HepG2 (cell line): ENCODE data around the gene PALM. TPM values are rescaled to one million over a fixed set of nuclear protein-coding genes. Genes with fewer than 3 reads are reported as not detected.

Source experiments
- BCLAF1 ChIP-seq: fragments of 450-650 bp; IDR thresholded peaks from 2 replicates; pipeline ENCODE4 v1.6.1; 2017; ENCODE audit warnings: mild to moderate bottlenecking
- CC2D1A ChIP-seq: sonication (generic); formaldehyde crosslinking; IDR thresholded peaks from 2 replicates; pipeline ENCODE4 v1.8.1; 2023; ENCODE audit warnings: mild to moderate bottlenecking, missing genetic modification reagents
- GABPA ChIP-seq, 2 experiments: IDR thresholded peaks; 2 replicates each; pipeline ENCODE4 v1.6.1; 2011 to 2016; ENCODE audit warnings: low read depth in 2 of 2, low read length in 1 of 2, missing biosample characterization in 1 of 2, missing genetic modification characterization in 1 of 2
- HIVEP1 ChIP-seq: sonication (generic); formaldehyde crosslinking; IDR thresholded peaks from 2 replicates; pipeline ENCODE4 v1.4.0; 2020; ENCODE audit warnings: mild to moderate bottlenecking, missing genetic modification reagents
- JUN ChIP-seq: sonication (generic); formaldehyde crosslinking; IDR thresholded peaks from 2 replicates; pipeline ENCODE4 v1.4.0; 2020; ENCODE audit warnings: mild to moderate bottlenecking, missing genetic modification reagents
- PBX3 ChIP-seq: sonication (generic); formaldehyde crosslinking; IDR thresholded peaks from 2 replicates; pipeline ENCODE4 v1.8.1; 2023; ENCODE audit warnings: missing genetic modification reagents, inconsistent platforms, borderline replicate concordance
- PTBP1 ChIP-seq: fragments of 200-400 bp; formaldehyde crosslinking; IDR thresholded peaks from 2 replicates; pipeline ENCODE4 v1.6.1; 2018; ENCODE audit warnings: low read length, low read depth; ENCODE audit not compliant: poor library complexity, severe bottlenecking
- SSRP1 ChIP-seq: IDR thresholded peaks from 2 replicates; pipeline ENCODE4 v1.6.1; 2016; ENCODE audit warnings: control low read depth
- ZNF256 ChIP-seq: sonication (generic); formaldehyde crosslinking; conservative IDR thresholded peaks from 2 replicates; pipeline ENCODE4 v1.4.0; 2020; ENCODE audit warnings: missing genetic modification reagents
- ZNF326 ChIP-seq: sonication (generic); formaldehyde crosslinking; IDR thresholded peaks from 2 replicates; pipeline ENCODE4 v1.4.0; 2020; ENCODE audit warnings: missing genetic modification reagents, borderline replicate concordance
- ZNF460 ChIP-seq: sonication (generic); formaldehyde crosslinking; IDR thresholded peaks from 2 replicates; pipeline ENCODE4 v1.5.1; 2020; ENCODE audit warnings: missing genetic modification reagents, mild to moderate bottlenecking, borderline replicate concordance
- ZNF550 ChIP-seq: sonication (generic); formaldehyde crosslinking; IDR thresholded peaks from 2 replicates; pipeline ENCODE4 v1.4.0; 2020; ENCODE audit warnings: mild to moderate bottlenecking, missing genetic modification reagents, borderline replicate concordance
- ZNF644 ChIP-seq: IDR thresholded peaks from 2 replicates; pipeline ENCODE4 v1.6.1; 2016; ENCODE audit warnings: low read depth
- ZNF777 ChIP-seq: sonication (generic); formaldehyde crosslinking; IDR thresholded peaks from 2 replicates; pipeline ENCODE4 v1.4.0; 2020; ENCODE audit warnings: missing genetic modification reagents
- ZNF816 ChIP-seq: sonication (generic); formaldehyde crosslinking; IDR thresholded peaks from 2 replicates; pipeline ENCODE4 v1.8.0; 2022; ENCODE audit warnings: missing genetic modification reagents, mild to moderate bottlenecking, borderline replicate concordance
- ZSCAN21 ChIP-seq: sonication (generic); formaldehyde crosslinking; IDR thresholded peaks from 2 replicates; pipeline ENCODE4 v1.8.0; 2022; ENCODE audit warnings: mild to moderate bottlenecking, missing genetic modification reagents, moderate library complexity, borderline replicate concordance
- polyA plus RNA-seq, 8 experiments: library from polyadenylated mRNA; depleted of rRNA in 3 of 8; stranded (reverse) in 7 of 8; unstranded in 1 of 8; fragments of >200 nt; fragmentation: Illumina TruSeq in 4 of 8; extraction: Trizol in 4 of 8; gene quantifications; 2 replicates each; pipeline versions ENCODE4 v1.2.1 to v1.2.3, GENCODE V29; 2011 to 2016; ENCODE audit warnings: low read depth in 4 of 8, missing spikeins in 1 of 8, mixed read lengths in 1 of 8; ENCODE audit not compliant: insufficient read depth in 1 of 8
- total RNA-seq, 5 experiments: library from RNA; depleted of rRNA; stranded (reverse); fragments of >200 nt; fragmentation: Illumina TruSeq; extraction: Trizol; gene quantifications; 2 replicates each; pipeline ENCODE4 v1.2.3, GENCODE V29; 2016; ENCODE audit warnings: low read depth in 1 of 5
- TF ChIP-seq, protein P1 (sequence below): sonication (generic); formaldehyde crosslinking; IDR thresholded peaks from 2 replicates; pipeline ENCODE4 v1.4.0; 2020; ENCODE audit warnings: missing genetic modification reagents
- TF ChIP-seq, protein P2 (sequence below): sonication (generic); formaldehyde crosslinking; IDR thresholded peaks from 2 replicates; pipeline ENCODE4 v1.4.0; 2020; ENCODE audit warnings: missing genetic modification reagents
- TF ChIP-seq, protein P3 (sequence below): sonication (generic); formaldehyde crosslinking; IDR thresholded peaks from 2 replicates; pipeline ENCODE4 v1.4.0; 2020; ENCODE audit warnings: mild to moderate bottlenecking, low read depth, missing genetic modification reagents
- TF ChIP-seq, protein P4 (sequence below): sonication (generic); formaldehyde crosslinking; IDR thresholded peaks from 2 replicates; pipeline ENCODE4 v1.8.0; 2023; ENCODE audit warnings: mild to moderate bottlenecking, missing genetic modification reagents

Gene PALM
- total and polyA plus RNA-seq, 2 of the 13 experiments (the other 11 are each of a cell fraction or from before 2014, with no cell fraction given): 4.0 to 9.7 TPM

GRCh38 chr19:782185-782877, 73.6 kb downstream of the PALM start (continued):
- TF ChIP-seq, protein P1, sequence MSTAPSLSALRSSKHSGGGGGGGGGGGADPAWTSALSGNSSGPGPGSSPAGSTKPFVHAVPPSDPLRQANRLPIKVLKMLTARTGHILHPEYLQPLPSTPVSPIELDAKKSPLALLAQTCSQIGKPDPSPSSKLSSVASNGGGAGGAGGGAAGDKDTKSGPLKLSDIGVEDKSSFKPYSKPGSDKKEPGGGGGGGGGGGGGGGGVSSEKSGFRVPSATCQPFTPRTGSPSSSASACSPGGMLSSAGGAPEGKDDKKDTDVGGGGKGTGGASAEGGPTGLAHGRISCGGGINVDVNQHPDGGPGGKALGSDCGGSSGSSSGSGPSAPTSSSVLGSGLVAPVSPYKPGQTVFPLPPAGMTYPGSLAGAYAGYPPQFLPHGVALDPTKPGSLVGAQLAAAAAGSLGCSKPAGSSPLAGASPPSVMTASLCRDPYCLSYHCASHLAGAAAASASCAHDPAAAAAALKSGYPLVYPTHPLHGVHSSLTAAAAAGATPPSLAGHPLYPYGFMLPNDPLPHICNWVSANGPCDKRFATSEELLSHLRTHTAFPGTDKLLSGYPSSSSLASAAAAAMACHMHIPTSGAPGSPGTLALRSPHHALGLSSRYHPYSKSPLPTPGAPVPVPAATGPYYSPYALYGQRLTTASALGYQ (CRISPR knock-in tag): no peak
- no peak for TF ChIP-seq GABPA (IDR thresholded peaks at IDR 0.05; ENCODE audit: low read depth, low read length)
- TF ChIP-seq GABPA (CRISPR knock-in tag; IDR thresholded peaks at IDR 0.05; ENCODE audit: low read depth): no peak; the same call in 1 of the 2 replicates
- TF ChIP-seq ZSCAN21: no peak
- TF ChIP-seq ZNF460: no peak
- no peak for TF ChIP-seq ZNF256 (CRISPR knock-in tag)
- no peak for TF ChIP-seq JUN (CRISPR knock-in tag)
- no peak for TF ChIP-seq BCLAF1
- no peak for TF ChIP-seq PBX3 (CRISPR knock-in tag)
- TF ChIP-seq ZNF550 (CRISPR knock-in tag): no peak
- TF ChIP-seq CC2D1A (CRISPR knock-in tag): no peak
- no peak for TF ChIP-seq SSRP1 (CRISPR knock-in tag)
- no peak for TF ChIP-seq ZNF816
- no peak for TF ChIP-seq ZNF326 (CRISPR knock-in tag)
- TF ChIP-seq, protein P2, sequence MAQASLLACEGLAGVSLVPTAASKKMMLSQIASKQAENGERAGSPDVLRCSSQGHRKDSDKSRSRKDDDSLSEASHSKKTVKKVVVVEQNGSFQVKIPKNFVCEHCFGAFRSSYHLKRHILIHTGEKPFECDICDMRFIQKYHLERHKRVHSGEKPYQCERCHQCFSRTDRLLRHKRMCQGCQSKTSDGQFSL (CRISPR knock-in tag): no peak
- TF ChIP-seq PTBP1: no peak
- TF ChIP-seq, protein P3, sequence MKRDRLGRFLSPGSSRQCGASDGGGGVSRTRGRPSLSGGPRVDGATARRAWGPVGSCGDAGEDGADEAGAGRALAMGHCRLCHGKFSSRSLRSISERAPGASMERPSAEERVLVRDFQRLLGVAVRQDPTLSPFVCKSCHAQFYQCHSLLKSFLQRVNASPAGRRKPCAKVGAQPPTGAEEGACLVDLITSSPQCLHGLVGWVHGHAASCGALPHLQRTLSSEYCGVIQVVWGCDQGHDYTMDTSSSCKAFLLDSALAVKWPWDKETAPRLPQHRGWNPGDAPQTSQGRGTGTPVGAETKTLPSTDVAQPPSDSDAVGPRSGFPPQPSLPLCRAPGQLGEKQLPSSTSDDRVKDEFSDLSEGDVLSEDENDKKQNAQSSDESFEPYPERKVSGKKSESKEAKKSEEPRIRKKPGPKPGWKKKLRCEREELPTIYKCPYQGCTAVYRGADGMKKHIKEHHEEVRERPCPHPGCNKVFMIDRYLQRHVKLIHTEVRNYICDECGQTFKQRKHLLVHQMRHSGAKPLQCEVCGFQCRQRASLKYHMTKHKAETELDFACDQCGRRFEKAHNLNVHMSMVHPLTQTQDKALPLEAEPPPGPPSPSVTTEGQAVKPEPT (CRISPR knock-in tag): no peak
- peak; percentile 15; the same call in 1 of the 2 replicates for TF ChIP-seq HIVEP1
- TF ChIP-seq ZNF777 (CRISPR knock-in tag): peak; percentile 95
- TF ChIP-seq ZNF644 (CRISPR knock-in tag): no peak
- TF ChIP-seq, protein P4, sequence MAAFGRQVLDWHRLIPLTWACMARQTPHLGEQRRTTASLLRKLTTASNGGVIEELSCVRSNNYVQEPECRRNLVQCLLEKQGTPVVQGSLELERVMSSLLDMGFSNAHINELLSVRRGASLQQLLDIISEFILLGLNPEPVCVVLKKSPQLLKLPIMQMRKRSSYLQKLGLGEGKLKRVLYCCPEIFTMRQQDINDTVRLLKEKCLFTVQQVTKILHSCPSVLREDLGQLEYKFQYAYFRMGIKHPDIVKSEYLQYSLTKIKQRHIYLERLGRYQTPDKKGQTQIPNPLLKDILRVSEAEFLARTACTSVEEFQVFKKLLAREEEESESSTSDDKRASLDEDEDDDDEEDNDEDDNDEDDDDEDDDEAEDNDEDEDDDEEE: no peak
